Keratinocyte (primary cell): ENCODE data around the gene CDC25C. TPM values are rescaled to one million over a fixed set of nuclear protein-coding genes. Genes with fewer than 3 reads are reported as not detected.
A peak's percentile ranks its signal among the peaks of the same experiment; 100 is the strongest.

Experiments
- DNase-seq: peaks from one replicate; pipeline ENCODE4 v3.0.0-alpha.2; 2011; ENCODE audit warnings: low read depth, missing footprints, low spot score
- FAIRE-seq: peaks from 2 replicates; lab custom pipeline; 2011; peaks lifted over from hg19 to GRCh38; lab: Jason Lieb, UNC
- H2AFZ ChIP-seq: 2 replicates; pipeline ENCODE4 v1.6.0; 2012; ENCODE audit warnings: low read length, control low read depth, inconsistent platforms; ENCODE audit not compliant: control insufficient read depth
- H3K27ac ChIP-seq: 2 replicates; pipeline ENCODE4 v1.5.1; 2011; ENCODE audit warnings: low read length; ENCODE audit not compliant: control insufficient read depth, insufficient read depth
- H3K27me3 ChIP-seq: 3 replicates; pipeline ENCODE4 v1.6.0; 2011; ENCODE audit warnings: low read length; ENCODE audit not compliant: control insufficient read depth, insufficient read depth; ENCODE audit errors: extremely low read depth
- H3K36me3 ChIP-seq, 2 experiments: 2 replicates in 1 of 2; 3 replicates in 1 of 2; pipeline ENCODE4 v1.5.1; 2011; ENCODE audit warnings: low read length in 2 of 2, mild to moderate bottlenecking in 1 of 2; ENCODE audit not compliant: control insufficient read depth in 2 of 2, insufficient read depth in 2 of 2; ENCODE audit errors: extremely low read depth in 1 of 2
- H3K4me1 ChIP-seq: 3 replicates; pipeline ENCODE4 v1.5.1; 2011; ENCODE audit warnings: low read length; ENCODE audit not compliant: control insufficient read depth, insufficient read depth; ENCODE audit errors: extremely low read depth
- H3K4me2 ChIP-seq: 3 replicates; pipeline ENCODE4 v1.6.0; 2011; ENCODE audit warnings: low read depth, low read length; ENCODE audit not compliant: control insufficient read depth, insufficient read depth; ENCODE audit errors: extremely low read depth
- H3K4me3 ChIP-seq, 3 experiments: fragments of 200-600 bp in 1 of 3; sonication (generic) in 1 of 3; 2 replicates in 2 of 3; 3 replicates in 1 of 3; pipeline ENCODE4 v1.5.1; 2011 to 2016; ENCODE audit warnings: low read length in 3 of 3, mild to moderate bottlenecking in 3 of 3, control low read depth in 2 of 3, inconsistent platforms in 1 of 3, low read depth in 1 of 3, mixed read lengths in 1 of 3, mixed run types in 1 of 3, moderate library complexity in 1 of 3; ENCODE audit not compliant: control insufficient read depth in 2 of 3, insufficient read depth in 2 of 3; ENCODE audit errors: extremely low read depth in 1 of 3
- H3K79me2 ChIP-seq: 2 replicates; pipeline ENCODE4 v1.6.0; 2012; ENCODE audit warnings: low read length; ENCODE audit not compliant: control insufficient read depth, insufficient read depth
- H3K9ac ChIP-seq: 3 replicates; pipeline ENCODE4 v1.6.0; 2011; ENCODE audit warnings: low read length; ENCODE audit not compliant: control insufficient read depth, insufficient read depth; ENCODE audit errors: extremely low read depth
- H3K9me1 ChIP-seq: 3 replicates; pipeline ENCODE4 v1.6.0; 2011; ENCODE audit warnings: low read length; ENCODE audit not compliant: control insufficient read depth, insufficient read depth; ENCODE audit errors: extremely low read depth
- H3K9me3 ChIP-seq: 2 replicates; pipeline ENCODE4 v1.5.1; 2012; ENCODE audit warnings: low read depth, low read length; ENCODE audit not compliant: control insufficient read depth
- H4K20me1 ChIP-seq: 3 replicates; pipeline ENCODE4 v1.6.0; 2011; ENCODE audit warnings: low read length; ENCODE audit not compliant: control insufficient read depth, insufficient read depth; ENCODE audit errors: extremely low read depth
- EZH2 ChIP-seq: IDR thresholded peaks from one replicate; pipeline ENCODE4 v1.6.1; 2012; ENCODE audit warnings: inconsistent platforms, mild to moderate bottlenecking, low read length, moderate library complexity
- dilution Hi-C: fragments of 300-500 bp; cut with MboI; formaldehyde crosslinking; loops from one replicate; pipeline ENCODE4 v1.7.0; 2020; ENCODE audit warnings: low sequenced_read_pairs; ENCODE audit not compliant: extremely low pct_ligation_motif_present
- polyA plus RNA-seq, 5 experiments: library from polyadenylated mRNA; depleted of rRNA in 3 of 5; stranded (reverse) in 3 of 5; stranded (forward) in 1 of 5; unstranded in 1 of 5; fragments of >200 nt; gene quantifications; 1 replicate in 1 of 5; 2 replicates in 3 of 5; 3 replicates in 1 of 5; pipeline versions ENCODE4 v1.2.1 to v1.2.3, GENCODE V29; 2011 to 2012; ENCODE audit warnings: missing spikeins in 2 of 5, low read depth in 1 of 5, low replicate concordance in 1 of 5
- TF ChIP-seq, protein P1 (sequence below), 3 experiments: IDR thresholded peaks in 1 of 3; conservative IDR thresholded peaks in 1 of 3; optimal IDR thresholded peaks in 1 of 3; 2 replicates in 2 of 3; 3 replicates in 1 of 3; pipeline versions ENCODE3 to v1.5.1; 2011; ENCODE audit warnings: low read length in 3 of 3, mild to moderate bottlenecking in 3 of 3, moderate library complexity in 2 of 3, control low read depth in 1 of 3, inconsistent platforms in 1 of 3; ENCODE audit not compliant: insufficient read depth in 2 of 3; ENCODE audit errors: extremely low read depth in 1 of 3

The CDC25C gene
- polyA plus RNA-seq, 1 donor (not counting 4 experiments of a cell fraction or from before 2014, with no cell fraction given), result 4.7 TPM

DNA sequence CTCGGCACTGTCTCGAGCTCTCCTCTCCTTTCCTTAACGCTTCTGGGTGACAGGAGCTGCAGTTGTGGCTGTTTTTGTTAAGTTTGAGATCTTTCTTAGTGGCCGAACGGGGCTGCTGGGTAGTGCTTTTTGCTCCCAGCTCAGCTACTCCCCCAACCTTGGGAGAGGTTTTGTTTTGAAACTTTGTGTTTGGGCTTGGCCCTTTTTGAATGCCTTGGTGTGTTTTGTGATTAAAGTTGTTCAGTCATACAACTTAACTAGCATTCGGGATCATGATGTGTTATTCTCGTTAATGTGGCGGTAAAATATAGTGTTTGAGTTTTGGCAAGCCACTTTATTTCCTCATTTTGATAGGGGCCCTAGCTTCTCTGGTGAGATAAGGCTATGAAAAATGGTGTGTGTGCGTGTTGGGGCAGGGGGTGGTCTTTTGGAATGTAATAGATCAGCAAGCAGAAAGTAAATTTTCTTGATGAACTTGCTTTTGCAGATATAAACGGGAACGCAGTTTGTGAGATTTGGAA, 22.0 kb upstream of the CDC25C start:
- dilution Hi-C loops, result no loop called here
- peak overlapping the region; percentile 51 for H2AFZ ChIP-seq
- no peak for FAIRE-seq

DNA sequence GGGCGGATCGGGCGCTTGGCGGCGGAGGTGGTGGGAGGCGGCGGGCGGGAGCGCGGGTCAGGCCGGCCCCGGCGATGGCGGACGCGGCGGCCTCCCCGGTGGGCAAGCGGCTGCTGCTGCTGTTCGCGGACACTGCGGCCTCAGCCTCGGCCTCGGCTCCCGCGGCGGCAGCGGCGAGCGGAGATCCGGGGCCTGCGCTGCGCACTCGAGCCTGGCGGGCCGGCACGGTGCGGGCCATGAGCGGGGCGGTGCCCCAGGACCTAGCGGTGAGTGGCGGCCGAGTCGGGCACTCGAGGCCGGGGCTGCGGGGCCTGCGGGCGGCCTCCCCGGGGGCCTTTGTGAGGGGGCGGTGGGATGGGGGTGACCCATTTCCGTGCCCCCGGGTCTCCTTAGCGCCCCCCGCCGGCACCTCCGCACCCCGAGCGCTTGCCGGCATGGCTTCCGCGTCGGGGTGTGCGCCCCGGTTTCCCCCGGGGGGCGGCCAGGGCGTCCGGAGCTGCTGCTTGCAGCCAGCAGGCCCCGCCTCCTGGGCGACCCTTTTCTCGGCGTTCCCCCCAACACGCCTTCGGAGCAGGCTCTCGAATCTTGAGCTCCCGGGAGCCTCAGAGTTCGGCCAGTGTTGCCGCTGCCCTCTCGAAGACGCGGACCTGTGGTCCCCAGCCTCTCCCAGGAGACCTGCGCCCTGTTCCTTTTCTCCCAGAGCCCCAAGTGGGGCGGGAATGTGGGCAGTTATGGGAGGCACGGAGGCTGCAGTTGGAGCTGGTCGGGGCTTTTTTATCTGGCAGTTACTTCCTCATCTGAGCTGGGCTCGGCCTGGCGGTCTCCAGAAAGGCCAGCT, 21.3 kb upstream of the CDC25C start:
- no peak for DNase-seq
- Histone ChIP-seq H3K79me2 (peaks cover 49% of the 10 kb centered on the region), H2AFZ (peak overlapping the region; percentile 53), H4K20me1 (peaks cover 7% of the 10 kb centered on the region), H3K4me1 (peaks cover 35% of the 10 kb centered on the region), H3K4me3 (peak overlapping the region; percentile 60 to 88 (median 86)), H3K4me2 (peak overlapping the region; percentile 83), H3K27ac (peak overlapping the region; percentile 77), H3K9me3 (peaks cover 4% of the 10 kb centered on the region), H3K27me3 (no peaks in the 10 kb centered on the region), H3K36me3 (peaks cover 6 to 12% of the 10 kb centered on the region in 2 experiments), H3K9me1 (no peaks in the 10 kb centered on the region), H3K9ac (peak overlapping the region; percentile 91)
- FAIRE-seq, result no peak
- dilution Hi-C loops, result no loop called here
- TF ChIP-seq, protein P1, sequence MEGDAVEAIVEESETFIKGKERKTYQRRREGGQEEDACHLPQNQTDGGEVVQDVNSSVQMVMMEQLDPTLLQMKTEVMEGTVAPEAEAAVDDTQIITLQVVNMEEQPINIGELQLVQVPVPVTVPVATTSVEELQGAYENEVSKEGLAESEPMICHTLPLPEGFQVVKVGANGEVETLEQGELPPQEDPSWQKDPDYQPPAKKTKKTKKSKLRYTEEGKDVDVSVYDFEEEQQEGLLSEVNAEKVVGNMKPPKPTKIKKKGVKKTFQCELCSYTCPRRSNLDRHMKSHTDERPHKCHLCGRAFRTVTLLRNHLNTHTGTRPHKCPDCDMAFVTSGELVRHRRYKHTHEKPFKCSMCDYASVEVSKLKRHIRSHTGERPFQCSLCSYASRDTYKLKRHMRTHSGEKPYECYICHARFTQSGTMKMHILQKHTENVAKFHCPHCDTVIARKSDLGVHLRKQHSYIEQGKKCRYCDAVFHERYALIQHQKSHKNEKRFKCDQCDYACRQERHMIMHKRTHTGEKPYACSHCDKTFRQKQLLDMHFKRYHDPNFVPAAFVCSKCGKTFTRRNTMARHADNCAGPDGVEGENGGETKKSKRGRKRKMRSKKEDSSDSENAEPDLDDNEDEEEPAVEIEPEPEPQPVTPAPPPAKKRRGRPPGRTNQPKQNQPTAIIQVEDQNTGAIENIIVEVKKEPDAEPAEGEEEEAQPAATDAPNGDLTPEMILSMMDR (optimal IDR thresholded peaks at IDR 0.05 in 1 of 3, IDR thresholded peaks at IDR 0.05 in 1 of 3, conservative IDR thresholded peaks at IDR 0.05 in 1 of 3; ENCODE audit: extremely low read depth in 1 of 3, insufficient read depth in 2 of 3, low read length in 3 of 3), result peak in 2 of 3 experiments; percentile 45 to 56
- TF ChIP-seq EZH2, result no peak

More for the DNA sequence above, 22.0 kb upstream of the CDC25C start:
- Histone ChIP-seq H3K36me3 (peaks cover 1 to 5% of the 10 kb centered on the region in 2 experiments), H3K9ac (peak overlapping the region; percentile 91), H3K4me2 (peak overlapping the region; percentile 83), H3K9me3 (peaks cover 4% of the 10 kb centered on the region), H4K20me1 (peaks cover 7% of the 10 kb centered on the region), H3K79me2 (peaks cover 55% of the 10 kb centered on the region), H3K27ac (peak overlapping the region; percentile 77), H3K27me3 (no peaks in the 10 kb centered on the region), H3K4me1 (peaks cover 35% of the 10 kb centered on the region), H3K4me3 (peak overlapping the region; percentile 60 to 88 (median 86)), H3K9me1 (no peaks in the 10 kb centered on the region)
- DNase-seq, result no peak
- no peak for TF ChIP-seq EZH2
